ENCODE measurements around the gene GCSAM. TPM values are rescaled to one million over a fixed set of nuclear protein-coding genes. Genes with fewer than 3 reads are reported as not detected.

The GCSAM gene
- total RNA-seq, 1 donor, result not detected

DNA sequence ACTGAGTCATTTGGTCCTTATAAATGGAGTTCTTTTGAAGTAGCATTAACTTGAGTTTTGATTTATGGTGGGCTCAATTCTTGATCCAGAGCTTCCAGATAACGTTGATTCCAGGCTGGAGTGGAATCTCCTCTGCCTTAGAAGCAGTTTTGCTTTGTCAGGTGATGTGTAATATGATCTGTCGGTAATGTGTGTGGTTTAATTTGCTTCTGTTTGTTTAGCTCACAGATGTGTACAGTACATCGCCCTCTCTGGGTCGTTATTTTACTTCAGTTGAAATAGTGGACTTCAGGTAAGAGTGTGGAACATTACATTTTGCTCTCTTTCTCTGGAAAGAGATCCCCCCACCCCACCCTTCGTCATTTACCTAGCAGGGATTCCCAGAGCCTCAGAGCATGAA is 23.7 kb downstream of the GCSAM start:
- no peak for DNase-seq (ENCODE audit: low read depth)
- H3K4me3 ChIP-seq (ENCODE audit: low read depth, low read length), result no peak overlapping the region
- TF ChIP-seq CTCF (IDR thresholded peaks at IDR 0.05; ENCODE audit: insufficient read depth, low read length), result no peak

GRCh38 chr3:112104774-112105173 is 28.3 kb downstream of the GCSAM start:
- TF ChIP-seq CTCF (IDR thresholded peaks at IDR 0.05; ENCODE audit: insufficient read depth, low read length), result no peak
- no peak overlapping the region for H3K4me3 ChIP-seq (ENCODE audit: low read depth, low read length)
- no peak for DNase-seq (ENCODE audit: low read depth)

GRCh38 chr3:112101916-112102315 is 31.1 kb downstream of the GCSAM start:
- peak; percentile 54 for DNase-seq (ENCODE audit: low read depth)
- TF ChIP-seq CTCF (IDR thresholded peaks at IDR 0.05; ENCODE audit: insufficient read depth, low read length), result no peak
- no peak overlapping the region for H3K4me3 ChIP-seq (ENCODE audit: low read depth, low read length)

GRCh38 chr3:112097378-112097777 is 35.7 kb downstream of the GCSAM start:
- no peak for TF ChIP-seq CTCF (IDR thresholded peaks at IDR 0.05; ENCODE audit: insufficient read depth, low read length)
- no peak overlapping the region for H3K4me3 ChIP-seq (ENCODE audit: low read depth, low read length)
- peak; percentile 99 for DNase-seq (ENCODE audit: low read depth)

GRCh38 chr3:112096176-112096575 is 36.9 kb downstream of the GCSAM start:
- peak; percentile 9 for DNase-seq (ENCODE audit: low read depth)
- no peak overlapping the region for H3K4me3 ChIP-seq (ENCODE audit: low read depth, low read length)
- TF ChIP-seq CTCF (IDR thresholded peaks at IDR 0.05; ENCODE audit: insufficient read depth, low read length), result no peak

- no peak for TF ChIP-seq CTCF (IDR thresholded peaks at IDR 0.05; ENCODE audit: insufficient read depth, low read length)
- H3K4me3 ChIP-seq (ENCODE audit: low read depth, low read length), result no peak overlapping the region
- DNase-seq (ENCODE audit: low read depth), result no peak
Observed at GRCh38 chr3:112095731-112096130, 37.3 kb downstream of the GCSAM start.

DNA sequence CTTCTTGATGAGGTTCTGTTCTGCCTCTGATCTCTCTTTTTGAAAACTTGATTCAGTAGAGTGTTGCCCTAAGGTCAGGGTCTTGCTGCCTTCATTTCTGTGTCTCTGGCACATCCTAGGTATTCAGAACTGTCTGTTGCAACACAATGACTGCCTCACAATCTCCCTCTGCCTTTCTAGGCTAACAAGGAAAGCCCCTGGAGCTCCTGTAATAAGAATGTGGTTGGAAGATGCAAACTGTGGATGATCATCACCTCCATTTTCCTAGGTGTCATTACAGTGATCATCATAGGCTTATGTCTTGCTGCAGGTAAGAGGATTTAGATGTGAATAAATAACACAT is 39.9 kb downstream of the GCSAM start:
- no peak overlapping the region for H3K4me3 ChIP-seq (ENCODE audit: low read depth, low read length)
- no peak for TF ChIP-seq CTCF (IDR thresholded peaks at IDR 0.05; ENCODE audit: insufficient read depth, low read length)
- no peak for DNase-seq (ENCODE audit: low read depth)

All from fibroblast of the aortic adventitia (primary cell).